Neural progenitor cell (in vitro differentiated cells): Measurements from ENCODE around the gene TMEM266.

Experiments
- EZH2 ChIP-seq: fragments of 200-600 bp; sonication (generic); IDR thresholded peaks from 2 replicates; pipeline ENCODE4 v1.6.1; 2017; ENCODE audit warnings: antibody characterized with exemption, mild to moderate bottlenecking, moderate library complexity
- EZH2phosphoT487 ChIP-seq: fragments of 200-600 bp; sonication (generic); IDR thresholded peaks from 2 replicates; pipeline ENCODE4 v1.6.1; 2017; ENCODE audit warnings: antibody characterized with exemption
- TF ChIP-seq, protein P1 (sequence below): fragments of 200-600 bp; sonication (generic); IDR thresholded peaks from 2 replicates; pipeline ENCODE4 v1.5.1; 2017; ENCODE audit warnings: antibody characterized with exemption, mild to moderate bottlenecking

DNA sequence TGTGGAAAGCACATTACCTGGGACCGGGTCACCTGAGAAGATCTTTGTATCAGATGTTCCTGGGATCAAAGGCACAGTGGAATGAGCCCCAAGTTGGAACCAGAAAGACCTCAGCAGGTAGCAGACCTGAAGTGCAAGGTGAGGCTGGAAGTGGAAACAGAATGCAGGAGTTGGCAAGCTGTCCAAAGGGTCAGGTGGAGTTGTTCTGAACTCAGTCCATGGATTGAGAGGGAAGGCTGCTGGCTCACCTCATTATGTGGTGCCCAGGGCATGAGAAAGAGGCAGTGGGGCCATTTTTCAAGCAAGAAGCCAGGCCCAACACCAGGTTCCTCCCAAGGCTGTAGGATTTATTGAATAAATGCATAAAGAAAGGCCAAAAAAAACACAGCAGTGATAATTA is 49.3 kb downstream of the TMEM266 start:
- TF ChIP-seq, protein P1, sequence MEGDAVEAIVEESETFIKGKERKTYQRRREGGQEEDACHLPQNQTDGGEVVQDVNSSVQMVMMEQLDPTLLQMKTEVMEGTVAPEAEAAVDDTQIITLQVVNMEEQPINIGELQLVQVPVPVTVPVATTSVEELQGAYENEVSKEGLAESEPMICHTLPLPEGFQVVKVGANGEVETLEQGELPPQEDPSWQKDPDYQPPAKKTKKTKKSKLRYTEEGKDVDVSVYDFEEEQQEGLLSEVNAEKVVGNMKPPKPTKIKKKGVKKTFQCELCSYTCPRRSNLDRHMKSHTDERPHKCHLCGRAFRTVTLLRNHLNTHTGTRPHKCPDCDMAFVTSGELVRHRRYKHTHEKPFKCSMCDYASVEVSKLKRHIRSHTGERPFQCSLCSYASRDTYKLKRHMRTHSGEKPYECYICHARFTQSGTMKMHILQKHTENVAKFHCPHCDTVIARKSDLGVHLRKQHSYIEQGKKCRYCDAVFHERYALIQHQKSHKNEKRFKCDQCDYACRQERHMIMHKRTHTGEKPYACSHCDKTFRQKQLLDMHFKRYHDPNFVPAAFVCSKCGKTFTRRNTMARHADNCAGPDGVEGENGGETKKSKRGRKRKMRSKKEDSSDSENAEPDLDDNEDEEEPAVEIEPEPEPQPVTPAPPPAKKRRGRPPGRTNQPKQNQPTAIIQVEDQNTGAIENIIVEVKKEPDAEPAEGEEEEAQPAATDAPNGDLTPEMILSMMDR: no peak
- no peak for TF ChIP-seq EZH2
- no peak for TF ChIP-seq EZH2phosphoT487
